MM.1S (cell line): ENCODE results near the gene RAI1.

Experiments used
- DNase-seq: peaks from one replicate; pipeline ENCODE4 v3.0.0-alpha.2; 2015
- H2AFZ ChIP-seq: fragments of 300-600 bp; sonication (generic); 2 replicates; pipeline ENCODE4 v1.6.0; 2016; ENCODE audit warnings: antibody characterized with exemption, low read length
- H3F3A ChIP-seq: fragments of 300-600 bp; sonication (generic); 2 replicates; pipeline ENCODE4 v1.6.1; 2016; ENCODE audit warnings: mild to moderate bottlenecking, antibody characterized with exemption, low read length, moderate library complexity, mixed read lengths; ENCODE audit not compliant: insufficient read depth
- H3K27ac ChIP-seq: fragments of 300-600 bp; sonication (generic); 2 replicates; pipeline ENCODE4 v1.5.1; 2016; ENCODE audit warnings: mild to moderate bottlenecking, low read length
- H3K27me3 ChIP-seq: fragments of 300-600 bp; sonication (generic); replicated peaks from 2 replicates; pipeline ENCODE4 v1.6.0; 2016; ENCODE audit warnings: low read length; ENCODE audit not compliant: insufficient read depth
- H3K36me3 ChIP-seq: fragments of 300-600 bp; sonication (generic); replicated peaks from 2 replicates; pipeline ENCODE4 v1.6.1; 2016; ENCODE audit warnings: mild to moderate bottlenecking, low read length, mixed read lengths; ENCODE audit not compliant: insufficient read depth
- H3K4me1 ChIP-seq: fragments of 300-600 bp; sonication (generic); 2 replicates; pipeline ENCODE4 v1.6.1; 2016; ENCODE audit warnings: low read length, mixed read lengths
- H3K4me2 ChIP-seq: fragments of 300-600 bp; sonication (generic); 2 replicates; pipeline ENCODE4 v1.6.0; 2016; ENCODE audit warnings: low read depth, low read length
- H3K4me3 ChIP-seq: fragments of 300-600 bp; sonication (generic); 2 replicates; pipeline ENCODE4 v1.5.1; 2016; ENCODE audit warnings: low read length, mixed read lengths
- H3K79me2 ChIP-seq: fragments of 300-600 bp; sonication (generic); 2 replicates; pipeline ENCODE4 v1.6.1; 2016; ENCODE audit warnings: mixed run types, low read length, mixed read lengths
- H3K9ac ChIP-seq: fragments of 300-600 bp; sonication (generic); 2 replicates; pipeline ENCODE4 v1.6.1; 2016; ENCODE audit warnings: low read length, mixed read lengths
- H3K9me2 ChIP-seq: fragments of 300-600 bp; sonication (generic); replicated peaks from 2 replicates; pipeline ENCODE4 v1.6.1; 2016; ENCODE audit warnings: mild to moderate bottlenecking, low read length, mixed read lengths; ENCODE audit not compliant: insufficient read depth
- H3K9me3 ChIP-seq: fragments of 300-600 bp; sonication (generic); replicated peaks from 2 replicates; pipeline ENCODE4 v1.6.1; 2016; ENCODE audit warnings: mild to moderate bottlenecking, low read length, mixed read lengths; ENCODE audit not compliant: insufficient read depth
- H4K20me1 ChIP-seq: fragments of 300-600 bp; sonication (generic); 2 replicates; pipeline ENCODE4 v1.6.1; 2016; ENCODE audit warnings: mild to moderate bottlenecking, low read length, moderate library complexity, mixed read lengths; ENCODE audit not compliant: insufficient read depth
- CTCF ChIP-seq: fragments of 300-600 bp; sonication (generic); IDR thresholded peaks from 2 replicates; pipeline ENCODE4 v1.5.1; 2016; ENCODE audit warnings: antibody characterized with exemption, low read length, mixed read lengths
- EZH2 ChIP-seq: fragments of 300-600 bp; sonication (generic); optimal IDR thresholded peaks from 2 replicates; pipeline ENCODE3; 2017; ENCODE audit warnings: low read depth, mild to moderate bottlenecking, antibody characterized with exemption, low read length, mixed read lengths
- EZH2phosphoT487 ChIP-seq: fragments of 300-600 bp; sonication (generic); IDR thresholded peaks from 2 replicates; pipeline ENCODE4 v1.6.1; 2018; ENCODE audit warnings: antibody characterized with exemption, low read length

The RAI1 gene

GRCh38 chr17:17810084-17810894 is 129.0 kb downstream of the RAI1 start:
- H3K4me2 ChIP-seq = 0 out of 2 replicates have a peak overlapping the region, but pooled peaks have one; percentile 35
- H3K36me3 ChIP-seq = peaks cover 3% of the 10 kb centered on the region; the same call in 1 of the 2 replicates
- no peak for TF ChIP-seq EZH2
- no peak for TF ChIP-seq CTCF
- TF ChIP-seq EZH2phosphoT487 = no peak
- H3K9me3 ChIP-seq = no peaks in the 10 kb centered on the region
- no peak overlapping the region for H3K27ac ChIP-seq
- no peaks in the 10 kb centered on the region for H4K20me1 ChIP-seq
- no peaks in the 10 kb centered on the region for H3K9me2 ChIP-seq
- H2AFZ ChIP-seq = no peak overlapping the region
- H3F3A ChIP-seq = peaks cover 20% of the 10 kb centered on the region
- DNase-seq = no peak
- H3K4me3 ChIP-seq = no peak overlapping the region
- no peaks in the 10 kb centered on the region for H3K27me3 ChIP-seq
- no peaks in the 10 kb centered on the region for H3K79me2 ChIP-seq
- peaks cover 16% of the 10 kb centered on the region for H3K4me1 ChIP-seq
- no peak overlapping the region for H3K9ac ChIP-seq

GRCh38 chr17:17810895-17811248 is 129.6 kb downstream of the RAI1 start:
- Histone ChIP-seq H2AFZ (no peak overlapping the region), H3K79me2 (no peaks in the 10 kb centered on the region), H3K4me1 (peaks cover 16% of the 10 kb centered on the region), H3K9me3 (no peaks in the 10 kb centered on the region), H3K4me2 (no peak overlapping the region), H4K20me1 (no peaks in the 10 kb centered on the region), H3K4me3 (no peak overlapping the region), H3K36me3 (peaks cover 3% of the 10 kb centered on the region; the same call in 1 of the 2 replicates), H3F3A (peaks cover 20% of the 10 kb centered on the region), H3K27ac (no peak overlapping the region), H3K9ac (no peak overlapping the region), H3K27me3 (no peaks in the 10 kb centered on the region), H3K9me2 (no peaks in the 10 kb centered on the region)
- no peak for DNase-seq
- TF ChIP-seq CTCF (no peak), EZH2phosphoT487 (no peak), EZH2 (no peak)

- H3K9me3 ChIP-seq = no peaks in the 10 kb centered on the region
- H3K27ac ChIP-seq = no peak overlapping the region
- no peak overlapping the region for H3K4me2 ChIP-seq
- H3K9ac ChIP-seq = no peak overlapping the region
- no peak overlapping the region for H3K4me3 ChIP-seq
- TF ChIP-seq EZH2phosphoT487 (no peak), EZH2 (no peak), CTCF (no peak)
- peaks cover 16% of the 10 kb centered on the region for H3K4me1 ChIP-seq
- H3K27me3 ChIP-seq = no peaks in the 10 kb centered on the region
- H3K36me3 ChIP-seq = peaks cover 3% of the 10 kb centered on the region; the same call in 1 of the 2 replicates
- peaks cover 20% of the 10 kb centered on the region for H3F3A ChIP-seq
- no peaks in the 10 kb centered on the region for H3K9me2 ChIP-seq
- no peaks in the 10 kb centered on the region for H3K79me2 ChIP-seq
- no peak for DNase-seq
- no peak overlapping the region for H2AFZ ChIP-seq
- no peaks in the 10 kb centered on the region for H4K20me1 ChIP-seq
Measured at GRCh38 chr17:17811381-17812210, 130.3 kb downstream of the RAI1 start.
